ENCODE measurements around the gene THBS2.

DNA sequence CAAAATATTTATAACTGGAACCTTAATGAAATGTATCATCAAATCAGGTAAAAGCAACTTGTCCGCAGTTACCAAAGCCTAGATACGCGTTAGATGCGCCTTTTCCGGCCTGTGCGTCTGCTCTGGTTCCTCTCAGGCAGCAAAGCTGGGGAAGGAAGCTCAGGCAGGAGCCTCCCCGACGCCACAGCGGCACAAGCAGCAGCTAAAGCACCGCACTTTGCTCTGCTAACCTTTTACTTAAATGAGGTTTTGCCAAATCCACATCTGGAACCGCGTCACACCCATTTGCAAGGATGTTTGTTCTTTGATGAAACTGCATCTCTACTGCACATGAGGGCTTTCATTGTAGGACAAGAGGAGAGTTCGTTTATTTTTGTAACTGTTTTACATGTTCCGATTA, 36.8 kb downstream of the THBS2 start:
- TF ChIP-seq, protein P1, sequence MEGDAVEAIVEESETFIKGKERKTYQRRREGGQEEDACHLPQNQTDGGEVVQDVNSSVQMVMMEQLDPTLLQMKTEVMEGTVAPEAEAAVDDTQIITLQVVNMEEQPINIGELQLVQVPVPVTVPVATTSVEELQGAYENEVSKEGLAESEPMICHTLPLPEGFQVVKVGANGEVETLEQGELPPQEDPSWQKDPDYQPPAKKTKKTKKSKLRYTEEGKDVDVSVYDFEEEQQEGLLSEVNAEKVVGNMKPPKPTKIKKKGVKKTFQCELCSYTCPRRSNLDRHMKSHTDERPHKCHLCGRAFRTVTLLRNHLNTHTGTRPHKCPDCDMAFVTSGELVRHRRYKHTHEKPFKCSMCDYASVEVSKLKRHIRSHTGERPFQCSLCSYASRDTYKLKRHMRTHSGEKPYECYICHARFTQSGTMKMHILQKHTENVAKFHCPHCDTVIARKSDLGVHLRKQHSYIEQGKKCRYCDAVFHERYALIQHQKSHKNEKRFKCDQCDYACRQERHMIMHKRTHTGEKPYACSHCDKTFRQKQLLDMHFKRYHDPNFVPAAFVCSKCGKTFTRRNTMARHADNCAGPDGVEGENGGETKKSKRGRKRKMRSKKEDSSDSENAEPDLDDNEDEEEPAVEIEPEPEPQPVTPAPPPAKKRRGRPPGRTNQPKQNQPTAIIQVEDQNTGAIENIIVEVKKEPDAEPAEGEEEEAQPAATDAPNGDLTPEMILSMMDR (IDR thresholded peaks at IDR 0.05): no peak
- no peak for TF ChIP-seq POLR2A (IDR thresholded peaks at IDR 0.05)

Data from Peyer's patch (tissue), 4 donors.